ENCODE data around the gene CUTA. TPM values are rescaled to one million over a fixed set of nuclear protein-coding genes. Genes with fewer than 3 reads are reported as not detected.

Gene CUTA
- total and polyA plus RNA-seq, 4 donors = 88.7 to 275 (median 128) TPM

GRCh38 chr6:33424855-33425667 is 7.2 kb upstream of the CUTA start:
- 15 to 18% methylated on average over 12 of the region's 12 CpGs for WGBS, 2 donors
- ATAC-seq (ENCODE audit: insufficient read depth, low FRiP score) = no peak

GRCh38 chr6:33423777-33424176 is 5.9 kb upstream of the CUTA start:
- DNase-seq (no peak), ATAC-seq (ENCODE audit: insufficient read depth, low FRiP score) (no peak)
- peaks cover 9 to 37% (median 18%) of the 10 kb centered on the region in 5 donors for H3K4me1 ChIP-seq (ENCODE audit: control insufficient read depth in 5 of 5, insufficient read depth in 5 of 5, low read length in 5 of 5)
- peak overlapping the region in 1 of 2 donors; percentile 92 for H3K27ac ChIP-seq (ENCODE audit: low read depth in 1 of 2, low read length in 1 of 2)
- no peaks in the 10 kb centered on the region for H3K27me3 ChIP-seq (ENCODE audit: control insufficient read depth in 3 of 3, insufficient read depth in 3 of 3, low read length in 2 of 3)
- no peak for TF ChIP-seq CTCF (IDR thresholded peaks at IDR 0.05; ENCODE audit: control extremely low read depth, extremely low read depth)
- no peaks in the 10 kb centered on the region for H3K9me3 ChIP-seq (ENCODE audit: control insufficient read depth in 4 of 4, insufficient read depth in 3 of 4, low read length in 3 of 4)
- H3K4me3 ChIP-seq = no peak overlapping the region
- H3K36me3 ChIP-seq (ENCODE audit: control insufficient read depth in 4 of 4, insufficient read depth in 4 of 4, low read length in 4 of 4) = peaks cover 0 to 5% (median 0%) of the 10 kb centered on the region in 4 donors
- WGBS, 2 donors = 92 to 95% methylated on average over 2 of the region's 2 CpGs
- H3K9ac ChIP-seq (ENCODE audit: insufficient read depth in 1 of 2, low read length in 2 of 2) = no peak overlapping the region

More at GRCh38 chr6:33424855-33425667, 7.2 kb upstream of the CUTA start:
- no peak for DNase-seq
- peak overlapping the region; percentile 83 to 86 for H3K9ac ChIP-seq (ENCODE audit: insufficient read depth in 1 of 2, low read length in 2 of 2)
- H3K4me3 ChIP-seq = peak overlapping the region; percentile 38
- H3K9me3 ChIP-seq (ENCODE audit: control insufficient read depth in 4 of 4, insufficient read depth in 3 of 4, low read length in 3 of 4) = no peaks in the 10 kb centered on the region
- no peaks in the 10 kb centered on the region for H3K27me3 ChIP-seq (ENCODE audit: control insufficient read depth in 3 of 3, insufficient read depth in 3 of 3, low read length in 2 of 3)
- H3K27ac ChIP-seq (ENCODE audit: low read depth in 1 of 2, low read length in 1 of 2) = peak overlapping the region; percentile 92 to 93
- peaks cover 0 to 5% (median 0%) of the 10 kb centered on the region in 4 donors for H3K36me3 ChIP-seq (ENCODE audit: control insufficient read depth in 4 of 4, insufficient read depth in 4 of 4, low read length in 4 of 4)
- TF ChIP-seq CTCF (IDR thresholded peaks at IDR 0.05; ENCODE audit: control extremely low read depth, extremely low read depth) = no peak
- peaks cover 9 to 37% (median 20%) of the 10 kb centered on the region in 5 donors for H3K4me1 ChIP-seq (ENCODE audit: control insufficient read depth in 5 of 5, insufficient read depth in 5 of 5, low read length in 5 of 5)

GRCh38 chr6:33421344-33421643 is 3.4 kb upstream of the CUTA start:
- no peak for TF ChIP-seq CTCF (IDR thresholded peaks at IDR 0.05; ENCODE audit: control extremely low read depth, extremely low read depth)
- Histone ChIP-seq H3K9me3 (ENCODE audit: control insufficient read depth in 4 of 4, insufficient read depth in 3 of 4, low read length in 3 of 4) (no peaks in the 10 kb centered on the region), H3K36me3 (ENCODE audit: control insufficient read depth in 4 of 4, insufficient read depth in 4 of 4, low read length in 4 of 4) (peaks cover 0 to 10% (median 0%) of the 10 kb centered on the region in 4 donors), H3K27me3 (ENCODE audit: control insufficient read depth in 3 of 3, insufficient read depth in 3 of 3, low read length in 2 of 3) (no peaks in the 10 kb centered on the region), H3K4me1 (ENCODE audit: control insufficient read depth in 5 of 5, insufficient read depth in 5 of 5, low read length in 5 of 5) (peaks cover 9 to 41% (median 21%) of the 10 kb centered on the region in 5 donors), H3K9ac (ENCODE audit: insufficient read depth in 1 of 2, low read length in 2 of 2) (no peak overlapping the region), H3K4me3 (no peak overlapping the region), H3K27ac (ENCODE audit: low read depth in 1 of 2, low read length in 1 of 2) (no peak overlapping the region)
- DNase-seq (no peak), ATAC-seq (ENCODE audit: insufficient read depth, low FRiP score) (no peak)
- WGBS, 2 donors = 87 to 93% methylated on average over 2 of the region's 2 CpGs

All from lung (tissue), 12 donors.